ENCODE data around the gene DNAJC30.

GRCh38 chr7:73631558-73631957 is 51.7 kb downstream of the DNAJC30 start:
- TF ChIP-seq, protein P1, sequence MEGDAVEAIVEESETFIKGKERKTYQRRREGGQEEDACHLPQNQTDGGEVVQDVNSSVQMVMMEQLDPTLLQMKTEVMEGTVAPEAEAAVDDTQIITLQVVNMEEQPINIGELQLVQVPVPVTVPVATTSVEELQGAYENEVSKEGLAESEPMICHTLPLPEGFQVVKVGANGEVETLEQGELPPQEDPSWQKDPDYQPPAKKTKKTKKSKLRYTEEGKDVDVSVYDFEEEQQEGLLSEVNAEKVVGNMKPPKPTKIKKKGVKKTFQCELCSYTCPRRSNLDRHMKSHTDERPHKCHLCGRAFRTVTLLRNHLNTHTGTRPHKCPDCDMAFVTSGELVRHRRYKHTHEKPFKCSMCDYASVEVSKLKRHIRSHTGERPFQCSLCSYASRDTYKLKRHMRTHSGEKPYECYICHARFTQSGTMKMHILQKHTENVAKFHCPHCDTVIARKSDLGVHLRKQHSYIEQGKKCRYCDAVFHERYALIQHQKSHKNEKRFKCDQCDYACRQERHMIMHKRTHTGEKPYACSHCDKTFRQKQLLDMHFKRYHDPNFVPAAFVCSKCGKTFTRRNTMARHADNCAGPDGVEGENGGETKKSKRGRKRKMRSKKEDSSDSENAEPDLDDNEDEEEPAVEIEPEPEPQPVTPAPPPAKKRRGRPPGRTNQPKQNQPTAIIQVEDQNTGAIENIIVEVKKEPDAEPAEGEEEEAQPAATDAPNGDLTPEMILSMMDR (IDR thresholded peaks at IDR 0.05), result no peak
- no peak for TF ChIP-seq EP300 (IDR thresholded peaks at IDR 0.05; ENCODE audit: low read depth)
- no peak for TF ChIP-seq POLR2A (IDR thresholded peaks at IDR 0.05)

Data from transverse colon (tissue), 3 donors.